ENCODE results near the gene TSHZ3.

TSHZ3 gene

DNA sequence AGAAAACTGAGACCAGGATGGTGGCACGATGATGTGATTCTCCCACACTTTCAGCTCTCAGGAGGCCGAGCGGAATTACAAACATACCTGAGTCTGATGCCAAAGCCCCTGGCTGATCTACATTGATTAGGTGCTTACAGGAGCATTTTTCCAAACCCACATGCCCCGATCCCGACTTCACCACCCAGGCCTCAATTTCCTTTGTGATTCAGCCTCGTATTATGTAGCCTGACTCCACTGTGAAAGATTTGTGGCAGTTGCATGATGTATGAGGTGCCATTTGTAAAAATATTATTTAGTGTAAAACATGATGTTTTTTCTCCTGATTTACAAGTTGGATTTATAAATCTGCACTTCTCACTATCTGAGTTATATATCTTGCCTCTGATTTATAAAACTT lies 118.0 kb downstream of the TSHZ3 start:
- no peak for DNase-seq (ENCODE audit: low spot score)

GRCh38 chr19:31226151-31226935 lies 122.9 kb downstream of the TSHZ3 start:
- no peak for DNase-seq (ENCODE audit: low spot score)

Data from globus pallidus (tissue), 1 donor.